Measurements from ENCODE around the gene ITPKB.

- TF ChIP-seq CTCF (IDR thresholded peaks at IDR 0.05; ENCODE audit: borderline replicate concordance, extremely low read depth, low read length, poor library complexity, severe bottlenecking) (no peak), EZH2 (IDR thresholded peaks at IDR 0.05; ENCODE audit: borderline replicate concordance, low read depth, low read length, severe bottlenecking) (no peak)
Measured at GRCh38 chr1:226684026-226684425, 55.1 kb downstream of the ITPKB start.

Measured in DND-41 (cell line).